ENCODE measurements around the gene GRSF1. TPM values are rescaled to one million over a fixed set of nuclear protein-coding genes. Genes with fewer than 3 reads are reported as not detected.

Gene GRSF1
- polyA plus RNA-seq, 1 experiment, result 120 TPM

GRCh38 chr4:70836081-70836480, 3.6 kb downstream of the GRSF1 start:
- ChIA-PET POLR2A (no interaction called here), CTCF (interaction anchor here (0.7 to 1.1 kb wide), 3 partner anchors 173 to 184 kb away, joined by 3 to 8 read pairs (median 4); no protein-coding TSS in a partner anchor)
- no peak for TF ChIP-seq CTCF (IDR thresholded peaks at IDR 0.05; ENCODE audit: low read depth, low read length)
- Histone ChIP-seq H3K4me3 (ENCODE audit: low read depth, low read length) (no peak overlapping the region), H3K27me3 (ENCODE audit: control insufficient read depth, insufficient read depth, low read length) (no peaks in the 10 kb centered on the region), H3K27ac (ENCODE audit: low read depth, low read length) (no peak overlapping the region), H3K9me3 (ENCODE audit: control insufficient read depth, insufficient read depth, low read length) (no peaks in the 10 kb centered on the region; the same call in 1 of the 2 replicates)
- no peak for DNase-seq (ENCODE audit: low read depth, low spot score)

- DNase-seq (ENCODE audit: low read depth, low spot score), result no peak
- CTCF ChIA-PET, result no interaction called here
- POLR2A ChIA-PET, result no interaction called here
These were observed 6.0 kb downstream of the GRSF1 start for GRCh38 chr4:70833675-70834074.

GRCh38 chr4:70831293-70831692, 8.4 kb downstream of the GRSF1 start:
- CTCF ChIA-PET, result interaction anchor here (0.7 kb wide), 2 partner anchors 27 to 209 kb away, joined by 3 to 4 read pairs; no protein-coding TSS in a partner anchor
- DNase-seq (ENCODE audit: low read depth, low spot score), result no peak
- Histone ChIP-seq H3K27me3 (ENCODE audit: control insufficient read depth, insufficient read depth, low read length) (no peaks in the 10 kb centered on the region), H3K4me3 (ENCODE audit: low read depth, low read length) (no peak overlapping the region), H3K9me3 (ENCODE audit: control insufficient read depth, insufficient read depth, low read length) (no peaks in the 10 kb centered on the region), H3K27ac (ENCODE audit: low read depth, low read length) (no peak overlapping the region)
- POLR2A ChIA-PET, result interaction anchor here (0.7 kb wide), 2 partner anchors 22 to 71 kb away, joined by 4 read pairs; partner anchors contain the start of gene MOB1B
- no peak for TF ChIP-seq CTCF (IDR thresholded peaks at IDR 0.05; ENCODE audit: low read depth, low read length)

More at GRCh38 chr4:70833675-70834074, 6.0 kb downstream of the GRSF1 start:
- TF ChIP-seq CTCF (IDR thresholded peaks at IDR 0.05; ENCODE audit: low read depth, low read length), result no peak
- no peak overlapping the region for H3K4me3 ChIP-seq (ENCODE audit: low read depth, low read length)
- no peaks in the 10 kb centered on the region for H3K9me3 ChIP-seq (ENCODE audit: control insufficient read depth, insufficient read depth, low read length)
- no peaks in the 10 kb centered on the region for H3K27me3 ChIP-seq (ENCODE audit: control insufficient read depth, insufficient read depth, low read length)
- H3K27ac ChIP-seq (ENCODE audit: low read depth, low read length), result no peak overlapping the region

GRCh38 chr4:70830054-70830453, 9.6 kb downstream of the GRSF1 start:
- ChIA-PET CTCF (interaction anchor here (0.9 to 1.1 kb wide), 2 partner anchors 17 to 180 kb away, joined by 3 to 5 read pairs; no protein-coding TSS in a partner anchor), POLR2A (no interaction called here)
- H3K27ac ChIP-seq (ENCODE audit: low read depth, low read length), result no peak overlapping the region
- H3K9me3 ChIP-seq (ENCODE audit: control insufficient read depth, insufficient read depth, low read length), result no peaks in the 10 kb centered on the region
- H3K27me3 ChIP-seq (ENCODE audit: control insufficient read depth, insufficient read depth, low read length), result no peaks in the 10 kb centered on the region
- H3K4me3 ChIP-seq (ENCODE audit: low read depth, low read length), result no peak overlapping the region
- no peak for TF ChIP-seq CTCF (IDR thresholded peaks at IDR 0.05; ENCODE audit: low read depth, low read length)
- no peak for DNase-seq (ENCODE audit: low read depth, low spot score)

- H3K27ac ChIP-seq (ENCODE audit: low read depth, low read length), result no peak overlapping the region
- POLR2A ChIA-PET, result no interaction called here
- H3K9me3 ChIP-seq (ENCODE audit: control insufficient read depth, insufficient read depth, low read length), result no peaks in the 10 kb centered on the region
- no peak for DNase-seq (ENCODE audit: low read depth, low spot score)
- no peak overlapping the region for H3K4me3 ChIP-seq (ENCODE audit: low read depth, low read length)
- CTCF ChIA-PET, result interaction anchor here (0.9 to 1.1 kb wide), 2 partner anchors 18 to 181 kb away, joined by 3 to 5 read pairs; no protein-coding TSS in a partner anchor
- no peaks in the 10 kb centered on the region for H3K27me3 ChIP-seq (ENCODE audit: control insufficient read depth, insufficient read depth, low read length)
- no peak for TF ChIP-seq CTCF (IDR thresholded peaks at IDR 0.05; ENCODE audit: low read depth, low read length)
These were observed 10.2 kb downstream of the GRSF1 start for GRCh38 chr4:70829492-70829891.

All from AG04450 (cell line).